Activated T-cell treated with anti-CD3 and anti-CD28 coated beads, Interleukin-2, amount 50 U/mL, for 24 hours (primary cell): ENCODE data around the gene GNG11.

Experiments
- DNase-seq: peaks from one replicate; pipeline ENCODE4 v3.0.0-alpha.2; 2020
- H3K27ac Mint-ChIP-seq: 2 replicates; pipeline ENCODE4 v1.8.0; 2020; ENCODE audit warnings: mild to moderate bottlenecking, mixed read lengths
- H3K27me3 Mint-ChIP-seq: 2 replicates; pipeline ENCODE4 v1.8.0; 2020; ENCODE audit warnings: mixed read lengths
- H3K36me3 Mint-ChIP-seq: 2 replicates; pipeline ENCODE4 v1.8.0; 2020; ENCODE audit warnings: low read depth, mixed read lengths
- H3K4me1 Mint-ChIP-seq: 2 replicates; pipeline ENCODE4 v1.8.0; 2020; ENCODE audit warnings: low read depth, mixed read lengths
- H3K4me3 Mint-ChIP-seq: 2 replicates; pipeline ENCODE4 v1.8.0; 2020; ENCODE audit warnings: mild to moderate bottlenecking, moderate library complexity, mixed read lengths
- H3K9me3 Mint-ChIP-seq: 2 replicates; pipeline ENCODE4 v1.8.0; 2020; ENCODE audit warnings: mixed read lengths

The GNG11 gene

DNA sequence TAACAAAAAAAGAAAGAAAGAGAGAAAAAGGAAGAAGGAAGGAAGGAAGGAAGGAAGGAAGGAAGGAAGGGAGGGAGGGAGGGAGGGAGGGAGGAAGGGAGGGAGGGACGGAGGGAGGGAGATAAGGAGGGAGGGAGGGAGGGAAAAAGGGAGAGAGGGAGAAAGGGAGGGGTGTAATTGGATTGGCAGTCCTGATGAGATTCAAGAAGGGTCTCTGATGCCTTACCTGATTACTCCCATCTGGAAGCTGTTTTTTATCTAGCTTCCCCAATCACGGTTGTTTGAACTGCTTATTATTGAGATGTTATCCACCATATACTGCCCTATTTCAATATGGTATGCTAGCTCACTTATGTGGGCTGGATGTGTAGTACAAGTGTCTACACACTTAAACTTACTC, 27.3 kb downstream of the GNG11 start:
- H3K4me1 Mint-ChIP-seq = no peaks in the 10 kb centered on the region
- H3K4me3 Mint-ChIP-seq = no peak overlapping the region
- no peak for DNase-seq
- no peaks in the 10 kb centered on the region for H3K9me3 Mint-ChIP-seq
- H3K36me3 Mint-ChIP-seq = no peaks in the 10 kb centered on the region
- no peak overlapping the region for H3K27ac Mint-ChIP-seq
- H3K27me3 Mint-ChIP-seq = no peaks in the 10 kb centered on the region

- Mint-ChIP-seq H3K9me3 (no peaks in the 10 kb centered on the region), H3K36me3 (no peaks in the 10 kb centered on the region), H3K27me3 (no peaks in the 10 kb centered on the region), H3K4me3 (no peak overlapping the region), H3K4me1 (no peaks in the 10 kb centered on the region), H3K27ac (no peak overlapping the region)
- no peak for DNase-seq
These were observed 27.9 kb downstream of the GNG11 start for GRCh38 chr7:93949423-93949822.

DNA sequence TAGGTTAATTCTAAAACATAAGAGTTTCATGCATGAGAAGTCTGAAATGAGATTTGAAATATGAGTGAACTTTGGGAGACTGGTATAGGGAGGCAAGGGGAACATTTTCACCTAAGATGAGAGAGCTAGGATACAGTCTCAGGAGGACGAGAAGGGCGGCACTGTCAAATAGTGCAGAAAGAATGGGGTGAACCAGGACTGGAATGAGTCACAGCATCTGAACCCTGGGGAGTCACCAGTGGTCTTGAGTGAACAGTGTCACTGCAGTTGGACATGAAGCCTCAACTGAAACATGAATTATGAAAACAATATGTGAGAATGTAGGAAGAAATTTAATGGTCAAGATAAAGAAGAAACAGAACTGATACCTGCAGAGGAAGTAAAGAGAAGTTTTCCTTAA, 33.8 kb downstream of the GNG11 start:
- H3K9me3 Mint-ChIP-seq = no peaks in the 10 kb centered on the region
- H3K4me1 Mint-ChIP-seq = no peaks in the 10 kb centered on the region
- DNase-seq = no peak
- no peak overlapping the region for H3K27ac Mint-ChIP-seq
- H3K27me3 Mint-ChIP-seq = no peaks in the 10 kb centered on the region
- H3K36me3 Mint-ChIP-seq = no peaks in the 10 kb centered on the region
- no peak overlapping the region for H3K4me3 Mint-ChIP-seq

- no peak for DNase-seq
- no peaks in the 10 kb centered on the region for H3K27me3 Mint-ChIP-seq
- no peaks in the 10 kb centered on the region for H3K36me3 Mint-ChIP-seq
- H3K4me1 Mint-ChIP-seq = no peaks in the 10 kb centered on the region
- no peaks in the 10 kb centered on the region for H3K9me3 Mint-ChIP-seq
- no peak overlapping the region for H3K4me3 Mint-ChIP-seq
- H3K27ac Mint-ChIP-seq = no peak overlapping the region
These were observed 36.2 kb downstream of the GNG11 start for GRCh38 chr7:93957767-93958166.

DNA sequence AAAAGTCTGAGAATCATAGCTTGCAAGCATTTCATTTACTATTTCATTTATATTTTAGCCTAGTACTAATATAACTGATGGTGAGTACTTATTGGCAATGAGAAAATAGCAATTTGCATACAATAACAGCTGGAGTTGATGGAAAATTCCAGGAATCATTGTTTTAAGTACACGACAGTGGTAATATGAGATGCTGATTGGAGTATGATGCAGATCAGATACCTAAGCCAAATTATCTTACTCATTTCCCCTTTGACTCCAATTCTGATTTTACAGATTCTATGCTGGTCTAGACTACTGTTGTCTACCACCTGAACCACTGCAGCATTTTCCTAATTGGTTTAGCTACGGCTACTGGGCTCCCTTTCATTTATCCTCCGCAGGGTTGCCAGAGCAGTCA, 36.7 kb downstream of the GNG11 start:
- no peaks in the 10 kb centered on the region for H3K27me3 Mint-ChIP-seq
- no peak overlapping the region for H3K4me3 Mint-ChIP-seq
- H3K4me1 Mint-ChIP-seq = no peaks in the 10 kb centered on the region
- no peaks in the 10 kb centered on the region for H3K9me3 Mint-ChIP-seq
- no peak overlapping the region for H3K27ac Mint-ChIP-seq
- no peaks in the 10 kb centered on the region for H3K36me3 Mint-ChIP-seq
- DNase-seq = no peak

- no peaks in the 10 kb centered on the region for H3K27me3 Mint-ChIP-seq
- H3K9me3 Mint-ChIP-seq = no peaks in the 10 kb centered on the region
- H3K27ac Mint-ChIP-seq = no peak overlapping the region
- no peak overlapping the region for H3K4me3 Mint-ChIP-seq
- H3K4me1 Mint-ChIP-seq = no peaks in the 10 kb centered on the region
- no peaks in the 10 kb centered on the region for H3K36me3 Mint-ChIP-seq
- no peak for DNase-seq
These were observed 37.1 kb downstream of the GNG11 start for GRCh38 chr7:93958651-93959050.

DNA sequence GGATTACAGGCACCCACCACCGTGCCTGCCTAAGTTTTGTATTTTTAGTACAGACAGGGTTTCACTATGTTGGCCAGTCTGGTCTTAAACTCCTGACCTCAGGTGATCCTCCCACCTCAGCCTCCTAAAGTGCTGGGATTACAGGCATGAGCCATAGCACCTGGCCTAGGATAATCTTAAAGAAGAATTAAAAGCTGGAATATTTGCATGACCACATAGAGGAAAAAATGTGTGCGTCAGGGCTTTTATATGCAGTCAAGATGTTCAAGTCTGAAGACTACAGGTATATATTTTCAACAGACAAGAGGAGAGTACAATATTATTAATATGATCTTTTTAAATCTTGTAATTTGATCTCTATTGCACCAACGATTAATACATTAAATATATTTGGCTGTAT, 39.5 kb downstream of the GNG11 start:
- DNase-seq = no peak
- Mint-ChIP-seq H3K27ac (no peak overlapping the region), H3K9me3 (no peaks in the 10 kb centered on the region), H3K4me3 (no peak overlapping the region), H3K36me3 (peaks cover 2% of the 10 kb centered on the region), H3K27me3 (no peaks in the 10 kb centered on the region), H3K4me1 (no peaks in the 10 kb centered on the region)

DNA sequence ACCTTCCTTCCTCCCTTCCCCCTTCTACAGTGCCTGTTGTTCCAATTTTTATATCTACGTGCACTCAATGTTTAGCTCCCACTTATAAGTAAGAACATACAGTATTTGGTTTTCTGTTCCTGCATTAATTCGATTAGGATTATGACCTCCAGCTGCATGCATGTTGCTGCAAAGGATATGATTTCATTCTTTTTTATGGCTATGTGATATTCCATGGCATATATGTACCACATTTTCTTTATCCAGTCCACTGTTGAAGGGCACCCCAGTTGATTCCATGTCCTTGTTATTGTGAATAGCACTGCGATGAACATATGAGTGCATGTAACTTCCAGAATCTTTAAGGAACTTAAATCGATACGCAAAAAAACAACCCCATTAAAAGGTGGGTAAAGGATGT, 42.7 kb downstream of the GNG11 start:
- Mint-ChIP-seq H3K27me3 (no peaks in the 10 kb centered on the region), H3K9me3 (no peaks in the 10 kb centered on the region), H3K27ac (no peak overlapping the region), H3K4me1 (no peaks in the 10 kb centered on the region), H3K36me3 (peaks cover 2% of the 10 kb centered on the region), H3K4me3 (no peak overlapping the region)
- DNase-seq = no peak

GRCh38 chr7:93964813-93965212, 43.3 kb downstream of the GNG11 start:
- peaks cover 2% of the 10 kb centered on the region for H3K36me3 Mint-ChIP-seq
- H3K27me3 Mint-ChIP-seq = no peaks in the 10 kb centered on the region
- no peak overlapping the region for H3K4me3 Mint-ChIP-seq
- no peaks in the 10 kb centered on the region for H3K9me3 Mint-ChIP-seq
- DNase-seq = no peak
- no peaks in the 10 kb centered on the region for H3K4me1 Mint-ChIP-seq
- no peak overlapping the region for H3K27ac Mint-ChIP-seq

GRCh38 chr7:93968911-93969620, 47.5 kb downstream of the GNG11 start:
- Mint-ChIP-seq H3K4me1 (no peaks in the 10 kb centered on the region), H3K4me3 (no peak overlapping the region), H3K27ac (no peak overlapping the region), H3K9me3 (no peaks in the 10 kb centered on the region), H3K27me3 (no peaks in the 10 kb centered on the region), H3K36me3 (peaks cover 2% of the 10 kb centered on the region)
- DNase-seq = no peak

- no peak overlapping the region for H3K4me3 Mint-ChIP-seq
- no peaks in the 10 kb centered on the region for H3K36me3 Mint-ChIP-seq
- no peaks in the 10 kb centered on the region for H3K4me1 Mint-ChIP-seq
- no peaks in the 10 kb centered on the region for H3K9me3 Mint-ChIP-seq
- no peak overlapping the region for H3K27ac Mint-ChIP-seq
- no peak for DNase-seq
- no peaks in the 10 kb centered on the region for H3K27me3 Mint-ChIP-seq
These were observed 50.6 kb downstream of the GNG11 start for GRCh38 chr7:93972029-93972725.

- Mint-ChIP-seq H3K36me3 (no peaks in the 10 kb centered on the region), H3K4me3 (no peak overlapping the region)
- DNase-seq = no peak
These were observed 51.6 kb downstream of the GNG11 start for GRCh38 chr7:93973134-93973533.

GRCh38 chr7:93977211-93977950, 55.8 kb downstream of the GNG11 start:
- DNase-seq = no peak
- peaks cover 5% of the 10 kb centered on the region for H3K4me1 Mint-ChIP-seq
- H3K36me3 Mint-ChIP-seq = no peaks in the 10 kb centered on the region
- no peaks in the 10 kb centered on the region for H3K27me3 Mint-ChIP-seq
- no peaks in the 10 kb centered on the region for H3K9me3 Mint-ChIP-seq
- H3K4me3 Mint-ChIP-seq = no peak overlapping the region
- no peak overlapping the region for H3K27ac Mint-ChIP-seq

More at GRCh38 chr7:93973134-93973533, 51.6 kb downstream of the GNG11 start:
- no peak overlapping the region for H3K27ac Mint-ChIP-seq
- no peaks in the 10 kb centered on the region for H3K4me1 Mint-ChIP-seq
- no peaks in the 10 kb centered on the region for H3K27me3 Mint-ChIP-seq
- H3K9me3 Mint-ChIP-seq = no peaks in the 10 kb centered on the region
